Stimulated activated CD8-positive, alpha-beta memory T cell treated with anti-CD3 and anti-CD28 coated beads, Interleukin-4, amount 100 ng/mL, for 1 hour (primary cell): Measurements from ENCODE around the gene PRRT2.
"Not testable (repeated sequence)": the region's sequence is repeated elsewhere in the genome, so short reads cannot be mapped to it uniquely, and the experiment has no call there.

Experiments used
- DNase-seq, 2 donors: peaks; one replicate each; pipeline ENCODE4 v3.0.0-alpha.2; 2020; ENCODE audit warnings: low read depth in 2 of 2, low spot score in 1 of 2

The PRRT2 gene

GRCh38 chr16:29811896-29812665 lies at the start of gene PRRT2:
PRRT2 (plus strand) TSS chr16:29812193; CDS start chr16:29813055, 862 bp downstream.
- DNase-seq = no peak

DNA sequence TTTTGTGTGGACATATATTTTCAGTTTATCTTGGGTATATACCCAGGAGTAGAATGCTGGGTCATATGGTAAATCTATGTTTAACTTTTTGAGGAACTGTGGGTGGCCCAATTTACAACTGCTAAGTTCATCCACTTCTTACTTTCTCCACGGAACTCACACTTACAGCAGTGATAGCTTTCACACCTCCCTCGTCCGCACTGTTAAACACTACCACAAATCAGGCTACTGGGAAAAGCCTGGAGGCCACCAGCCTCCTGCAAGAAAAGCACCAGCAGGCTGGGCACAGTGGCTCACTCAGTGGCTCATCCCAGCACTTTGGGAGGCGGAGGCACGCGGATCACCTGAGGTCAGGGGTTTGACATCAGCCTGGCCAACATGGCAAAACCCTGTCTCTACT lies 48.7 kb upstream of the PRRT2 start:
- DNase-seq = no peak

GRCh38 chr16:29765167-29766032 lies 46.6 kb upstream of the PRRT2 start:
- no peak for DNase-seq

- no peak for DNase-seq
These were observed 45.4 kb upstream of the PRRT2 start for GRCh38 chr16:29766571-29766970.

DNA sequence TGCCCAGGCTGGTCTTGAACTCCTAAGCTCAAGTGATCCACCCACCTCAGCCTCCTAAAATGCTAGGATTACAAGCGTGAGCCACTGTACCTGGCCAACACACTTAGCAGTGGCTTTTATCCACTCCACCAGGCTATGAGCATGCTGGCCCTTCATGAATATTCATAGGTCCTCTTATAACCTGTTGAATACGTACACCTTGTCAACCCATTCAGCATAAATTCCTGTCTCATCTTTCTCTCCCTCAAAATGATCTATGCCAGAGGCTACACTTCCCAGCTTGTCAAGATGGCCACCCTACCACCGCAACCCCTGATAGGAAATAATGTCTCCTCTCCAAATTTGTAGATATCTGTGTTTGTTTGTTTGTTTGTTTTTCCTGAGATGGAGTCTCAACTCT lies 44.9 kb upstream of the PRRT2 start:
- DNase-seq = no peak

DNA sequence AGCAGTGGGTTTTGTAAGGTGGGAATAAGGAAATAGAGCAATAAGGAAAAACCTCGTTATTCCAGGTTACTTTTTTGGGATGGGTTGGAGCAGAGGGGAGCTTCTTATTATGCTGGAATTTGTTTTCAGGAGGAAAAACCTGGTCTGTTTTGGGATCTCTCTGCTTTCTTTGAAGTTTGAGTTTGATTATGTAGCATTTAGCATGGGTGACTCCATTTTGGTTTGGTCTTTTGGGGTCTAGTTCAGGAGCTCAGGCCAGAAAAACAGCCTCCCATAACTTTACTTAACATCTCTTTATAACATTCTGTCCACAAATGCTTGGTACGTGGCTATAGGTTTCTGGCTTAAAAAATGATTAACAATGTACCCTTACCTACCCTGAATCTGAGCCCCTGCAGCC lies 42.5 kb upstream of the PRRT2 start:
- no peak for DNase-seq

GRCh38 chr16:29770250-29770929 lies 41.6 kb upstream of the PRRT2 start:
- DNase-seq = no peak

DNA sequence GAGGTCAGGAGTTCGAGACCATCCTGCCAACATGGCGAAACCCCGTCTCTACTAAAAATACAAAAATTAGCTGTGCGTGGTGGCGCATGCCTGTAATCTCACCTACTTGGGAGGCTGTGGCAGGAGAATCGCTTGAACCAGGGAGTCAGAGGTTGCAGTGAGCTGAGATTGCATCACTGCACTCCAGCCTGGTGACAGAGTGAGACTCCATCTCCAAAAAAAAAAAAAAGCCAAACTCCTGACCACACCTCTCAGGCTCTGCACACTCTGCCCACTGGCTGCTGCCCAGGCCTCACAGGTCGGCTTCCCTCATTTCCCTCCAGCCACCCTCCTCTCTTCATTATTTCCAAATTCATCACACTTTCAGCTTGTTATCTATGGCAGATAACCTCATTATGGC lies 39.7 kb upstream of the PRRT2 start:
- DNase-seq = not testable (repeated sequence)

DNA sequence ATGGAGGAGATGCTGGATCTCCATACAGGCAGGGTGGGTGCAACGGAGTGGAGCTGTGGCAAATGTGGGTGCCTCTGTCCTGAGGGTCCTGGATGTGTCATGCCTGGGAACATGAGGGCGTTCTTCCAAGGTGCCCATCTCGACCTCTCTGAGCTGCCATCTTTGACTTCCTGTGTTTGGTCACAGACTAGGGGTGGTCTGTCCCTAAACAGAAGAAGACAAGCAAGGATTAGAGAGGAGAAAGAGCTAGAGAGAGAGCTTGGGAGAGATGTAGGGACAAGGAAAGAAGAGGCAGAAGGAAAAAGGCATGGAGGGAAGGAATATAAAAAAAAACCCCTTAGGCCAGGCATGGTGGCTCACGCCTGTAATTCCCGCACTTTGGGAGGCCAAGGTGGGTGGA lies 37.3 kb upstream of the PRRT2 start:
- no peak for DNase-seq

GRCh38 chr16:29775742-29776408 lies 36.1 kb upstream of the PRRT2 start:
- no peak for DNase-seq

GRCh38 chr16:29777576-29778350 lies 34.2 kb upstream of the PRRT2 start, which contains the start of gene ZG16:
ZG16 (plus strand) TSS chr16:29778256; CDS start chr16:29779267, 1,011 bp downstream.
- no peak for DNase-seq

DNA sequence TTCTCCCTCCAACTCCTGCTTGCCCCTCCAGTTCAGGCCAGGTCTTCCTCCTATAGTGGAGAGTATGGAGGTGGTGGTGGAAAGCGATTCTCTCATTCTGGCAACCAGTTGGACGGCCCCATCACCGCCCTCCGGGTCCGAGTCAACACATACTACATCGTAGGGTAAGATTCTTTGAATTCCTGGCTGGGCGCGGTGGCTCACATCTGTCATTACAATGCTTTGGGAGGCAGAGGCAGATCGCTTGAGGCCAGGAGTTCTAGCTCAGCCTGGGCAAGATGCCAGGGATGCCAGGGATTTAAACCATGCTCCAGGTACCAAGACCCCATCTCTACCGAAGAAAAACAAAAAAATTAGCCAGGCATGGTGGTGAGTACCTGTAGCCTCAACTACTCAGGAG lies 32.5 kb upstream of the PRRT2 start:
- DNase-seq = no peak

DNA sequence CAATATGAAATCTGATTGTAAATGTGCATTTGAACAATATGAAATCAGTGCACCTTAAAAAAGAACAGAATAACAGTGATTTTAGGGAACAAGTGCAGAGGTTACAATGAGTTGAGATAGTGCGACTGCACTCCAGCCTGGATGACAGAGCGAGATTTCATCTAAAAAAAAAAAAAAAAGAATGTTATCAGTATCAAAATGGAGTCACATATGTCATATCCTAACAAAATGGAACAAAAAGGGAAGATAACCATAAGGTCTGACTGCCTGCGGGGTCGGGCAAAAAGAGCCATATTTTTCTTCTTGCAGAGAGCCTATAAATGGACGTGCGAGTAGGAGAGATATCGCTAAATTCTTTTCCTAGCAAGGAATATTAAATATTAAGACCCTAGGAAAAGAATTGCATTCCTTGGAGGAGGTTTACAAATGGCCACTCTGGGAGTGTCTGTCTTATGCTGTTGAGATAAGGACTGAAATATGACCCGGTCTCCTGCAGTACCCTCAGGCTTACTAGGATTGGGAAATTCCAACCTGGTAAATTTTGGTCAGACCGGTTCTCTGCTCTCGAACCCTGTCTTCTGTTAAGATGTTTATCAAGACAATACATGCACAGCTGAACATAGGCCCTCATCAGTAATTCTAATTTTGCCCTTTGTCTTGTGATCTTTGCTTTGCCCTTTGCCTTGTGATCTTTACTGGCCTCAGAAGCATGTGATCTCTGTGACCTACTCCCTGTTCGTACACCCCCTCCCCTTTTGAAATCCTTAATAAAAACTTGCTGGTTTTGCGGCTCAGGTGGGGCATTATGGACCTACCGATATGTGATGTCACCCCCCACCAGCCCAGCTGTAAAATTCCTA lies 28.7 kb upstream of the PRRT2 start:
- DNase-seq = not testable (repeated sequence)

DNA sequence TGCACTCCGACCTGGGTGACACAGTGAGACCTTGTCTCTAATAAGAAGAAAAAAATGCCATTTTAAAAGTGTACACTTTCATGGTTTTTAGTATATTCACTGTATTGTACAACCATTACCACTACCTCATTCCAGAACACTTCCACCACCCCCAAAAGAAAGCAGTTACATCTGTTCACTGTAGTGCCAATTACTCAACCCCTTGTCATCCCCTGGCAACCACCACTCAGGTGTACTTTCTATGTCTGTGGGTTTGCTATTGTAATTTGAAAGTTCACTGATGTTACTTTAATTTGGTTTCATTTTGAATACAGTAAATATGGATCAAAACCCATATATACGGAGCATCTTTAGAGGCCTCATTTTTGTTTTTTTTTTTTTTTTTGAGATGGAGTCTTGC lies 27.8 kb upstream of the PRRT2 start:
- no peak for DNase-seq

GRCh38 chr16:29784901-29785500 lies 27.0 kb upstream of the PRRT2 start:
- DNase-seq = peak in 1 of 2 donors; percentile 58

- not testable (repeated sequence) for DNase-seq
These were observed 24.8 kb upstream of the PRRT2 start for GRCh38 chr16:29787155-29787554.

DNA sequence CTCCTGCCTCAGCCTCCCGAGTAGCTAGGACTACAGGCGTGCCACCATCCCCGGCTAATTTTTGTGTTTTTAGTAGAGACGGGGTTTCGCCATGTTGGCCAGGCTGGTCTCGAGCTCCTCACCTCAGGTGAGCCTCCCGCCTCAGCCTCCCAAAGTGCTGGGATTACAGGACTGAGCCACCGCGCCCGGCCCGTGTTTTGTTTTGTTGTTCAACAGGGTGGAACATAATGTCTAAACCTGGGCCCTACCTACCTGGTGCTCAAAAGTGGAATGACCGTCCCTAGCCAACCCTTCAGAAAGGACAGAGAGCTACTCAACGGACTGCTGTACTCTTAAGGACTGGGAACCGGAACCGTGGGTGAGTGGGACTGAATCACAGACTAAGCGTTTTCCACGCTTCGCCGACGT lies 22.2 kb upstream of the PRRT2 start:
- no peak for DNase-seq

DNA sequence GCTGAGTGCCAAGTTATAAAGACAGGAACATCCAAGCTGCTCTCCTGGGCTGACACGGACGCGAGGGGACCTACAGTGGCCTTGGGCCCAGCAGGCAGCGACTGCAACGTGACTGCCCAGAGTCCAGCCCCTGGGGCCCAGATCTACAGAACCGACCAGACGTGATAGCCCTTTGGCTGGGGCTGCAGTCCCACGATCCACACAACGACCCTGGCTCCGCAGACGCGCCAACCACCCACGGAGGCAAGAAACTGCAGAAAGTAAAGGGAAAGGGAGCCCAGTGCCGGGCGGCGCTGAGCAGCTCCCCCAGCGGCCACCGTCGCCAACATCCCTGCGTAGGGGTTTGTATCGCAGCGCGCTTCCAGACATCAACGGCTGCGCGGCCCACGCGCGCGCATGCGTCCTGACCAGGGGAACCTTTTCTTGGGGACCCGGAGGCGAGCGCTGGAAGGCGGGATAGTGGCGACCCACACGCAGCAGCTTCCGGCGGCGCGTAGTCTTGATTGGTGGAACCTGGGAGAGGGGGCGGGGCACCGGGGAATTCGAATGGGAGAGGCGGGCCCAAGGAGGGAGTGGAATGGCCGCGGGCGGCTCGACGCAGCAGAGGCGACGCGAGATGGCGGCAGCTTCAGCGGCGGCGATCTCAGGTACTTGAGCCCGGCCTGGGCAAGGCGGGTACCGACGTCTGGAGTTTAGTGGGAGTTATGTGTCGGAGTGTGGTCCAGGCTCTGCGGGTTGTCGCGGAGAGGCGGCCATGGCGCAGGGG lies 21.6 kb upstream of the PRRT2 start, which contains the start of gene KIF22:
TSS of gene KIF22 (plus strand) at position 569 of the 766 bp plus-strand sequence. CDS start at position 578, 9 bp downstream.
- peak; percentile 100 for DNase-seq
